ENCODE data around the gene CD200R1L. TPM values are rescaled to one million over a fixed set of nuclear protein-coding genes. Genes with fewer than 3 reads are reported as not detected.
A peak's percentile ranks its signal among the peaks of the same experiment; 100 is the strongest.

Gene CD200R1L
- total and polyA plus RNA-seq, 2 of the 4 experiments (the other 2 are of a cell fraction), result not detected

GRCh38 chr3:112785321-112786001, 61.2 kb downstream of the CD200R1L start:
- H4K8ac ChIP-seq (ENCODE audit: low read depth in 2 of 2, low read length in 2 of 2), result peak overlapping the region in 1 of 2 experiments; percentile 36; a peak in 1 of 4 replicates
- no peak for TF ChIP-seq MAZ (IDR thresholded peaks at IDR 0.05; ENCODE audit: borderline replicate concordance, low read depth, low read length)
- 0 out of 2 replicates have a peak overlapping the region, but pooled peaks have one; percentile 6 for H4K5ac ChIP-seq (ENCODE audit: low read depth, low read length)
- no peak overlapping the region for H3K56ac ChIP-seq (ENCODE audit: extremely low read depth, insufficient read depth, low read length)
- no CpG with 5 or more reads among the region's 9 CpGs for WGBS, 2 experiments (ENCODE audit: extremely low coverage in 2 of 2, insufficient read length in 1 of 2)
- H3K4me2 ChIP-seq (ENCODE audit: low read depth, low read length), result no peak overlapping the region
- no peak overlapping the region for H3K23ac ChIP-seq (ENCODE audit: low read depth, low read length)
- in situ Hi-C loops (cut with MboI; ENCODE audit: low sequenced_read_pairs) (no loop called here), dilution Hi-C loops (cut with HindIII; ENCODE audit: low sequenced_read_pairs, unreplicated experiment) (no loop called here), intact Hi-C loops (cut with micrococcal nuclease) (no loop called here)
- H3K79me1 ChIP-seq (ENCODE audit: low read depth in 1 of 2, low read length in 2 of 2), result no peaks in the 10 kb centered on the region
- H2BK5ac ChIP-seq (ENCODE audit: low read depth, low read length, poor library complexity, severe bottlenecking), result no peak overlapping the region
- no peak overlapping the region for H3K4me3 ChIP-seq (ENCODE audit: insufficient read depth, low read depth, low read length)
- peaks cover 10% of the 10 kb centered on the region for H3K4me1 ChIP-seq (ENCODE audit: control insufficient read depth, insufficient read depth, low read length)
- no peak overlapping the region for H3K18ac ChIP-seq (ENCODE audit: low read depth, low read length)
- H2BK20ac ChIP-seq (ENCODE audit: low read depth, low read length), result no peak overlapping the region
- H2AK5ac ChIP-seq (ENCODE audit: low read depth, low read length), result peak overlapping the region; percentile 64; the same call in 1 of the 2 replicates
- POLR2A ChIA-PET (ENCODE audit: unreplicated experiment), result no interaction called here
- H3K4ac ChIP-seq (ENCODE audit: low read depth, low read length), result no peak overlapping the region
- H4K20me1 ChIP-seq (ENCODE audit: insufficient read depth, low read length), result no peaks in the 10 kb centered on the region
- no peak overlapping the region for H2AK9ac ChIP-seq (replicated peaks; ENCODE audit: low read depth, low read length, poor library complexity)
- no peak overlapping the region for H3K14ac ChIP-seq (replicated peaks; ENCODE audit: low read depth, low read length)
- ATAC-seq (ENCODE audit: low read depth) (no peak), DNase-seq (no peak)
- no peaks in the 10 kb centered on the region for H3K9me1 ChIP-seq (ENCODE audit: insufficient read depth, low read length)
- H4K91ac ChIP-seq (ENCODE audit: insufficient read depth, low read depth, low read length), result no peak overlapping the region
- no peak overlapping the region for H2AFZ ChIP-seq (replicated peaks; ENCODE audit: low read length, poor library complexity)
- H3K36me3 ChIP-seq (ENCODE audit: control insufficient read depth, insufficient read depth, low read length), result no peaks in the 10 kb centered on the region
- H3K9ac ChIP-seq (ENCODE audit: low read depth, low read length), result no peak overlapping the region
- CTCF ChIA-PET, result interaction anchor here (1.1 kb wide), 1 partner anchor 10 kb away, joined by 3 read pairs; no protein-coding TSS in a partner anchor
- no TSS peak for BruUV-seq (replicated peaks)
- no peak overlapping the region for H3K27ac ChIP-seq (ENCODE audit: insufficient read depth, low read length)
- no peak overlapping the region for H2BK15ac ChIP-seq (ENCODE audit: low read depth, low read length)
- no peaks in the 10 kb centered on the region for H3K27me3 ChIP-seq (ENCODE audit: control insufficient read depth, insufficient read depth, low read length)
- no peak overlapping the region for H2BK120ac ChIP-seq (ENCODE audit: low read depth, low read length)
- H3K9me3 ChIP-seq (ENCODE audit: control insufficient read depth, insufficient read depth, low read length), result peaks cover 3% of the 10 kb centered on the region
